Eye (tissue), 1 donor: ENCODE measurements around the gene SNX30.

Source experiments
- DNase-seq: peaks from one replicate; pipeline ENCODE4 v3.0.0-alpha.2; 2015

The SNX30 gene

GRCh38 chr9:112833081-112833480, 82.5 kb downstream of the SNX30 start:
- no peak for DNase-seq

- peak; percentile 43 for DNase-seq
Measured at GRCh38 chr9:112836394-112836793, 85.8 kb downstream of the SNX30 start.

DNA sequence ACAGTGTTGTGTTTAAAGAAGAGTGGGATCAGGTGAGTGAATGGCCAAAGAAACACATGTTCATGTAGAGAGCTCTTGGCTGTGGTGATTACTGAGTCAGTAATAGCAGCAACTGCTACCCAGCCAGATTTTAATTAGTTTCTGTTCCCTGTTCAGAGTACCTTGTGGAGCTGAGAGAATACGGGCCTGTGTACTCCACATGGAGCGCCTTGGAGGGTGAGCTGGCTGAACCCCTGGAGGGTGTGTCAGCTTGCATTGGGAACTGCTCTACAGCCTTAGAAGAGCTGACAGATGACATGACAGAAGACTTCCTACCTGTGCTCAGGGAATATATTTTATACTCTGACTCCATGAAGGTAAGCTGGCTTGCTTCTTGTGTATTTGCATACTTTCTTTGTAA, 87.8 kb downstream of the SNX30 start:
- DNase-seq = no peak

- DNase-seq = no peak
Measured at GRCh38 chr9:112839331-112839730, 88.8 kb downstream of the SNX30 start.

DNA sequence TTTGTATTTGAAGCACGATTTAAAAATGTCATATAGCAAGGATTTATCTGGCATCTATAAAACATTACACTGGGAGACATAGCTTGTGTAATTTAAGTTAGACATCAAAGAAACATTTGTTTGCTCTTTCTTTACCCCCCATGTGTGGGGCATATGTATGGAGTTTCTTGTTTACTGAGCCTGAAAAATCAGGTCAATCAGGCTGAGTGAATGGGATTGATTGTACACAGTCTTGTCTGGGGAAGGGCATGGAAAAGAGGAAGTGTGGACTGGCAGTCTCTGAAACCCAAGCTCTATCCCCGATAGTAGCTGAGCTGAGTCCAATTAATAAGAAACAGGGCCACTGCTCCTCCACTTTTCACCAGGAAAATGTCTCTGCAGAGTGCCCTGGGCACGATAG, 90.7 kb downstream of the SNX30 start:
- DNase-seq = peak; percentile 60

GRCh38 chr9:112842555-112842954, 92.0 kb downstream of the SNX30 start:
- DNase-seq = no peak

- DNase-seq = peak; percentile 89
Measured at GRCh38 chr9:112844771-112845542, 94.4 kb downstream of the SNX30 start.

- no peak for DNase-seq
Measured at GRCh38 chr9:112846528-112847488, 96.2 kb downstream of the SNX30 start.

DNA sequence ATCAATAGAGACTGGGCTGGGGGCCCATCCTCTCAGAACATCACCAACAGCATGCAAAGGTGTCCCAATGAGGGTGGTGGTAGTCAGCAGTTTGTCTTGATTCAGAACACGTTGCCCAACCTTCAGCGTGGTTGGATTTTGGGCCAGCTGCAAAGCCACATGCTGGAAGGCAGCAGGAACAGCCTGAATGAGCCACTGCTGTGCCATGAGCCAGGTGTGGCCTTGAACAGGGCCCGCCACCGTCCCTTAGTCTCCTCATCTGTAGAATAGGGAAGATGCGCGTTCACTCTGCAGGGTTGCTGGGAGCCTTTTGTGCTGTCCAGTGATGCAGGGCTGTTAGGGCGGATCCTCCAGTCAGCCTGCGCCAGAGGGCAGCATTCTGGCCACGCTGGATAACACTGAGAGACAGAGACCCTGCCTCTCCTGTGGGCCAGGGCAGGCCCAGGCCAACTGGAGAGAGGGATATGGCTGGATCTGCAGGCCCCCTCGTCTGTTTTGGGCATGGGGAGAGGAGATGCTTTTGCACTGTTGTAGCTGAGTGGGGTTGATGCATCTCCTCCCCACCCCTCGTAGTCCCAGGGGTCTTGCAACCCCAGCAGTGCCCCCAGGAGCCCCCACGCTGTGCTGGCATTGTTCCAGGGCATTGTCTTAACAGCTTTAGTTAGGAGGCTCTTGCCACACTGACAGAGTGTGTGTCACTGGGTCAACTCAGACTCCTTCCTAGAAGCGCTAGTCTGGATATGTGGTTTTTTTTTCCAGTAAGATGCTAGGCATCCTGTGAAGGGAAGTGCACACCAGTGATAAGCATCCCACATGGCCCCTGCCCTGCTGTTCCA, 98.0 kb downstream of the SNX30 start:
- peak; percentile 19 for DNase-seq

DNA sequence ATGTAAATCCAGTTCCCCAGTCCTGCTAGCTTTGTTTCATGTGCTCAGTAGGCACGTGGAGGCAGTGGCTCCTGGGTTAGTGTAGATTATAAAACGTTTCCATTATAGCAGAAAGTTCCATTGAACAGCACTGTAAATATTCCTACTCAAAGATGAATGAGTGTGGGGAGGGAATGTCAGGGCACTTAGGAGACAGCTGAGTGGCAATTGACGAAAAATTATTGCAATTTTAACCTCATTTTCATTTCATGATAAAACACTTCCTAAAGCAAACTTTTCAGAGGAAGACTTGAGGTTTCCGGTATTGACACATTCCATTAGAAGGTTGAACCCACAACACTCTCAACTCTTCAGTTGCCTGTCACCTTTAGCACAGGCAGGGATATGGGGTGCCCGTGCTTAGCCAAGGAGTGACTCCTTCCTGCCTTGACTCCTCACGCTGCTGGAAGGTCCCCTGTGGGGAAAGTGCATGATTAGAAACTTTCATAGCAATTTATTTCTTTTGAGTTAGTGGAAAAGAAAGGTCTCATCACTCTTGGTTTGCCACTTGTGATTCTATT, 98.9 kb downstream of the SNX30 start:
- no peak for DNase-seq

GRCh38 chr9:112850840-112851239, 100.3 kb downstream of the SNX30 start:
- DNase-seq = no peak

- no peak for DNase-seq
Measured at GRCh38 chr9:112852741-112853504, 102.4 kb downstream of the SNX30 start.

- no peak for DNase-seq
Measured at GRCh38 chr9:112853882-112854585, 103.5 kb downstream of the SNX30 start.

DNA sequence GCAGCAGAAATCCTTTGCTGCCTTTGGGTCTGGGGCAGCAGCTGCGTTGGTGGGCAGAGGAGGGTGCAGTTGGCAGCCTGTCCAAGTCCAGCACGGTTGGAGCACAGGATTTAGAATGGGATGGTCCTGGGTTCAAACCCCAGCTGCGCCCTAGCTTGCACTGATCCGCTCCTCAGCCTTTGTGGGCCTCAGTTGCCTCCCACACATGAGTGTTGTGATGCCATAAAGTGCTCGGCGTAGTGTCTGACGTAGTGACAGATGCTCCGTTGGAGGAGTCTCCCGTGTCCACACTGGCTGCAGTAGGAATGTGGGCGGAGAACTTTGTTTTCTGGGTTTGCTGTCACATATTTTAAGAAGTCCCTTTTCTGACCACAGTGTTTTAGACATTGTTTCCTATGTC, 104.1 kb downstream of the SNX30 start:
- DNase-seq = no peak

DNA sequence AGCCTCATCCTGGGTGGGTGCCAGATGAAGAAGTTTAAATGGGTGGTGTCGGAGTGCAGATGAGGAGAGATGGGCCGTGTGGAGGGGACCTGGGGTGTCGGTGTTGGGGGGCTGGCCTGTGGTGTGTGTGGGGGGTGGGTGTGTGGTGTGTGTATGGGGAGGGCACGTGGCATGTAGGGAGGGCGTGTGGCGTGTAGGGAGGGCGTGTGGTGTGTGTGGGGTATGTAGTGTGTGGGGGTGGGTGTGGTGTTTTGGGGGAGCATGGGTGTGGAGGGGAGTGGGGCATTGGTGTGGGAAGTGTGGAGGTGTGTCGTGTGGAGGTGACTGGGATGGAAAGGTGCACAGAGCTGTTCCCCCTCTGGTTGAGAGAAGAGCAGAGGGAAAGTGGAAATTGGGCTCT, 105.6 kb downstream of the SNX30 start:
- no peak for DNase-seq

GRCh38 chr9:112856843-112857242, 106.3 kb downstream of the SNX30 start:
- DNase-seq = no peak

GRCh38 chr9:112858005-112858404, 107.4 kb downstream of the SNX30 start:
- no peak for DNase-seq

- no peak for DNase-seq
Measured at GRCh38 chr9:112858625-112859147, 108.1 kb downstream of the SNX30 start.

- DNase-seq = no peak
Measured at GRCh38 chr9:112860451-112860850, 109.9 kb downstream of the SNX30 start.

GRCh38 chr9:112861155-112861554, 110.6 kb downstream of the SNX30 start:
- no peak for DNase-seq
